ENCODE data around the gene MAD1L1. TPM values are rescaled to one million over a fixed set of nuclear protein-coding genes. Genes with fewer than 3 reads are reported as not detected.

The MAD1L1 gene
- total RNA-seq, 4 donors from 2014 or later, result 60.3 to 149 (median 73.7) TPM

GRCh38 chr7:1807821-1808600, 424.7 kb downstream of the MAD1L1 start:
- H3K36me3 ChIP-seq, result no peaks in the 10 kb centered on the region

GRCh38 chr7:1806354-1806753, 426.4 kb downstream of the MAD1L1 start:
- Histone ChIP-seq H3K27me3 (no peaks in the 10 kb centered on the region), H3K4me3 (no peak overlapping the region), H3K9me3 (peaks cover 0 to 26% (median 0%) of the 10 kb centered on the region in 4 donors), H3K36me3 (no peaks in the 10 kb centered on the region), H3K4me1 (peaks cover 0 to 11% (median 0%) of the 10 kb centered on the region in 4 donors), H3K27ac (no peak overlapping the region)
- no peak for DNase-seq (ENCODE audit: low spot score in 2 of 2)
- no peak for TF ChIP-seq CTCF (IDR thresholded peaks at IDR 0.05)
- TF ChIP-seq POLR2A (IDR thresholded peaks at IDR 0.05), result no peak
- no peak for TF ChIP-seq EP300 (IDR thresholded peaks at IDR 0.05)
- WGBS, 2 donors, result 79 to 81% methylated on average over 14 of the region's 14 CpGs

More at GRCh38 chr7:1807821-1808600, 424.7 kb downstream of the MAD1L1 start:
- peaks cover 0 to 11% (median 0%) of the 10 kb centered on the region in 4 donors for H3K9me3 ChIP-seq
- no peak overlapping the region for H3K4me3 ChIP-seq
- no peak for DNase-seq (ENCODE audit: low spot score in 2 of 2)
- 93% methylated on average over 23 to 26 of the region's 26 CpGs for WGBS, 2 donors
- H3K27ac ChIP-seq, result no peak overlapping the region
- TF ChIP-seq CTCF (IDR thresholded peaks at IDR 0.05) (no peak), EP300 (IDR thresholded peaks at IDR 0.05) (no peak), POLR2A (IDR thresholded peaks at IDR 0.05) (no peak)
- no peaks in the 10 kb centered on the region for H3K27me3 ChIP-seq
- peaks cover 0 to 26% (median 0%) of the 10 kb centered on the region in 4 donors for H3K4me1 ChIP-seq

GRCh38 chr7:1804310-1804709, 428.4 kb downstream of the MAD1L1 start:
- Histone ChIP-seq H3K36me3 (no peaks in the 10 kb centered on the region), H3K4me1 (no peaks in the 10 kb centered on the region), H3K4me3 (no peak overlapping the region), H3K27me3 (no peaks in the 10 kb centered on the region), H3K9me3 (peaks cover 0 to 42% (median 0%) of the 10 kb centered on the region in 4 donors), H3K27ac (no peak overlapping the region)
- WGBS, 2 donors, result 92 to 93% methylated on average over 21 of the region's 21 CpGs
- DNase-seq (ENCODE audit: low spot score in 2 of 2), result no peak
- TF ChIP-seq EP300 (IDR thresholded peaks at IDR 0.05) (no peak), CTCF (IDR thresholded peaks at IDR 0.05) (no peak), POLR2A (IDR thresholded peaks at IDR 0.05) (no peak)

GRCh38 chr7:1802899-1803298, 429.8 kb downstream of the MAD1L1 start:
- Histone ChIP-seq H3K4me3 (no peak overlapping the region), H3K27me3 (no peaks in the 10 kb centered on the region), H3K9me3 (peaks cover 0 to 42% (median 0%) of the 10 kb centered on the region in 4 donors), H3K4me1 (no peaks in the 10 kb centered on the region), H3K36me3 (no peaks in the 10 kb centered on the region), H3K27ac (no peak overlapping the region)
- WGBS, 2 donors, result 61 to 81% methylated on average over 3 to 4 of the region's 4 CpGs
- no peak for DNase-seq (ENCODE audit: low spot score in 2 of 2)
- TF ChIP-seq CTCF (IDR thresholded peaks at IDR 0.05) (no peak), POLR2A (IDR thresholded peaks at IDR 0.05) (no peak), EP300 (IDR thresholded peaks at IDR 0.05) (no peak)

- Histone ChIP-seq H3K27me3 (no peaks in the 10 kb centered on the region), H3K36me3 (no peaks in the 10 kb centered on the region), H3K9me3 (peaks cover 0 to 46% (median 0%) of the 10 kb centered on the region in 4 donors), H3K4me1 (no peaks in the 10 kb centered on the region), H3K27ac (no peak overlapping the region), H3K4me3 (no peak overlapping the region)
- WGBS, 2 donors, result 43 to 48% methylated on average over 14 of the region's 14 CpGs
- DNase-seq (ENCODE audit: low spot score in 2 of 2), result no peak
- TF ChIP-seq EP300 (IDR thresholded peaks at IDR 0.05), result no peak
- TF ChIP-seq CTCF (IDR thresholded peaks at IDR 0.05), result no peak
- TF ChIP-seq POLR2A (IDR thresholded peaks at IDR 0.05), result no peak
Measured at GRCh38 chr7:1800902-1801301, 431.8 kb downstream of the MAD1L1 start.
